ENCODE data around the gene PDGFRB.
A peak's percentile ranks its signal among the peaks of the same experiment; 100 is the strongest.

The PDGFRB gene

GRCh38 chr5:150182774-150183173 lies 27.1 kb upstream of the PDGFRB start:
- no peak for DNase-seq

- no peak for DNase-seq
Measured at GRCh38 chr5:150181766-150182545, 26.3 kb upstream of the PDGFRB start.

GRCh38 chr5:150181027-150181426 lies 25.4 kb upstream of the PDGFRB start:
- DNase-seq: peak in 1 of 58 donors; percentile 56

GRCh38 chr5:150180241-150181026 lies 24.8 kb upstream of the PDGFRB start:
- peak in 56 of 58 donors; percentile 10 to 95 (median 78) for DNase-seq

- DNase-seq: no peak
Measured at GRCh38 chr5:150179019-150179620, 23.5 kb upstream of the PDGFRB start.

GRCh38 chr5:150178262-150178661 lies 22.6 kb upstream of the PDGFRB start:
- no peak for DNase-seq

- no peak for DNase-seq
Measured at GRCh38 chr5:150177721-150178120, 22.1 kb upstream of the PDGFRB start.

- no peak for DNase-seq
Measured at GRCh38 chr5:150176745-150177477, 21.3 kb upstream of the PDGFRB start.

- DNase-seq: no peak
Measured at GRCh38 chr5:150175536-150175935, 19.9 kb upstream of the PDGFRB start.

- no peak for DNase-seq
Measured at GRCh38 chr5:150175076-150175475, 19.4 kb upstream of the PDGFRB start.

- peak in 7 of 58 donors; percentile 17 to 58 (median 27) for DNase-seq
Measured at GRCh38 chr5:150174285-150174684, 18.6 kb upstream of the PDGFRB start.

GRCh38 chr5:150173161-150173560 lies 17.5 kb upstream of the PDGFRB start:
- no peak for DNase-seq

- peak in 1 of 58 donors; percentile 50 for DNase-seq
Measured at GRCh38 chr5:150172556-150172955, 16.9 kb upstream of the PDGFRB start.

- DNase-seq: no peak
Measured at GRCh38 chr5:150172145-150172544, 16.5 kb upstream of the PDGFRB start.

- no peak for DNase-seq
Measured at GRCh38 chr5:150168864-150169263, 13.2 kb upstream of the PDGFRB start.

GRCh38 chr5:150167908-150168307 lies 12.3 kb upstream of the PDGFRB start:
- DNase-seq: no peak

- DNase-seq: no peak
Measured at GRCh38 chr5:150167512-150167850, 11.8 kb upstream of the PDGFRB start.

- no peak for DNase-seq
Measured at GRCh38 chr5:150166650-150167511, 11.2 kb upstream of the PDGFRB start, which contains the start of gene CDX1. TSS of gene CDX1 (plus strand) at chr5:150166778. CDS start at chr5:150166877, 99 bp downstream.

- DNase-seq: no peak
Measured at GRCh38 chr5:150166037-150166649, 10.5 kb upstream of the PDGFRB start.
